Measurements from ENCODE around the gene LPCAT3.

DNA sequence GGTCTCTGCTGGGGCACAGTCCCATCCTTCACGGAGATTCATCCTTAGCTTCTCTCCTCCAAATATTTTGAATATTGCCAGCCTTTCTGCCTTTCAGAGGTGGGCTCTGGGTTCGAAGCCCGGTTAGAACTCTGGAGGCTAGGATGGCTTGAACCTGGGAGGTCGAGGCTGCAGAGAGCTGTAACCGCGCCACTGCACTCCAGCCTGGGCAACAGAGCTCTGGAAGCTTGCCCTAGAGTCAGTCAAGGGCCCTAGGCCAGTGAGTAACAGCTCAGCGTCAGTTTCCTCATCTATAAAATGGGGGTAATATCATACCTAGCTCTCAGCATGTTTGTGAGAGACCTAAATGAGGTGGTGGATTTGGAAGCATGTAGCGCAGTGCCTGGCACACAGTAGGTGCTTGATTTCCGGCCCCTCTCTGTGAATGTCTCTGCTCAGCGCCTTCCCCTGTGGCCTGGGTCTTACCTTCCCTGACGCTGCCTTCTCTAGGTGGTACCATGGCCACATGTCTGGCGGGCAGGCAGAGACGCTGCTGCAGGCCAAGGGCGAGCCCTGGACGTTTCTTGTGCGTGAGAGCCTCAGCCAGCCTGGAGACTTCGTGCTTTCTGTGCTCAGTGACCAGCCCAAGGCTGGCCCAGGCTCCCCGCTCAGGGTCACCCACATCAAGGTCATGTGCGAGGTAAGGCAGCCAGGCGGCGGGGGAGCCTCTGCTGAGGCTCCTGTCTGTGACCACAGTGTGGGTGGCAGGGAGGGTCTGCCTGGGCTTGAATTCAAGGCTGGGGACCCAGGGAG, 63.8 kb downstream of the LPCAT3 start:
- TF ChIP-seq POLR2A (IDR thresholded peaks at IDR 0.05; ENCODE audit: low read length) (no peak), GATA1 (IDR thresholded peaks at IDR 0.05; ENCODE audit: low read depth, low read length) (no peak)
